CD4-positive, alpha-beta T cell treated with Interleukin-21 for 1 hour (primary cell): ENCODE measurements around the gene SPATA13.
"Not testable (repeated sequence)": the region's sequence is repeated elsewhere in the genome, so short reads cannot be mapped to it uniquely, and the experiment has no call there.

ENCODE experiments used
- DNase-seq: peaks from one replicate; pipeline ENCODE4 v3.0.0-alpha.2; 2020

SPATA13 gene

DNA sequence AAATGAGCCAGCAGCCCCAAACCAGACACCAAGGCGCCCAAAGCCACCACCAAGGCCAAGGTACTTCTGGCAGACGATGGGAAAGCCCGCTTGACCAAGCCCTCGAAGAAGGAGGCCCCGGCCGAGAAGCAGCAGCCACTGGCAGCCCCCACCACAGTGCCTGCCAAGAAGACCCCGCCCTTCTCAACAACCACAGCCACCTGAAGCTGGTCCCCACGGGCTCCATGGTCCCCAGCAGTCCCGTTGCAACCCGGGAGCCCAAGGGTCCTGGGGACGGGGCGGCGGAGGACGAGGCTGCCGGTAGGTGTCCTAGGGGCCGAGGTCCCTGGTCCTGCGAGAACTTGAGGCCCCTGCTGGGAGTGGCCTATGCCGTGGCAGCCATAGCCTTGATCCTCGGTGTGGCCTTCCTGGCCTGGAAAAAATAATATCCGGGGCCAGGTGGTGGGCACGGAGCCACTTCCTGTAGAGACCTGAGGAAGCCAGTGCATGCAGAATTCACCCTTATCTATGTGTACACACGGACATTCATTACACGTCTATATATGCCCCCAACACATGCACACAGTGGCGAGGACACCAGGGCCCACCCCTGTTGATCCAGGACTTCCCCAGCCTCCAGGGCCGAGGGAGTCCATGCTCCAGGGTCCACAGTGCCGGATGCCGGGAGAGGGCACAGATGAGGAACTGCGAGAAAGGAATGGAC is 162.7 kb downstream of the SPATA13 start:
- DNase-seq: no peak

DNA sequence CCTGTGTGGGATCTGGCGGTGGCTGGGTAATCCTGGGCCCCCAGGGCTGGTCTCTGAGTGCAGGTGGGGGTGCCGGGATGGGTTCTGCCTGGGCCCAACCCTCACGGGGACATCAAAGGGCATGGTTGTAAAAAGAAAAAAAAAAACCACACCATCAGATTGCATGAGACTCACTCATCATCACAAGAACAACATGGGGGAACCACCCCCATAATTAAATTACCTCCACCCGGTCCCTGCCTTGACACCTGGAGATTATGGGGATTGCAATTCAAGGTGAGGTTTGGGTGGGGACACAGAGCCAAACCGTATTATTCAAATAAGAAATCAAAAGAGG is 163.2 kb downstream of the SPATA13 start:
- DNase-seq: no peak

DNA sequence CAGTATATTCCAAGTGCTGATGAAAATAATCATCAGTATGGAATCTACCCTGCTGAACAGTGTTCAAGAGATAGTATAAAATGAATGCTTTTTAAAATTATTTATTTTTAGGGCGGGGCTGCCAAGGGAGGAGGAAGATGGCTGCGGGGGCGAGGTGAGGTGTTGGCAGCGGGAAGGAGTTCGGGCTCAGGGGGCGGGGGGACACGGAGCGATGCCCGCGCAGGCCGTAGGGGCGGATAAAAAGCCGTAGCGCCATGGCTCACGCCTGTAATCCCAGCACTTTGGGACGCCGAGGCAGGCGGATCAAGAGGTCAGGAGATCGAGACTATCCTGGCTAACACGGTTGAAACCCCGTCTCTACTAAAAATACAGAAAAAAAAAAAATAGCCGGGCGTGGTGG is 167.1 kb downstream of the SPATA13 start:
- DNase-seq: not testable (repeated sequence)

DNA sequence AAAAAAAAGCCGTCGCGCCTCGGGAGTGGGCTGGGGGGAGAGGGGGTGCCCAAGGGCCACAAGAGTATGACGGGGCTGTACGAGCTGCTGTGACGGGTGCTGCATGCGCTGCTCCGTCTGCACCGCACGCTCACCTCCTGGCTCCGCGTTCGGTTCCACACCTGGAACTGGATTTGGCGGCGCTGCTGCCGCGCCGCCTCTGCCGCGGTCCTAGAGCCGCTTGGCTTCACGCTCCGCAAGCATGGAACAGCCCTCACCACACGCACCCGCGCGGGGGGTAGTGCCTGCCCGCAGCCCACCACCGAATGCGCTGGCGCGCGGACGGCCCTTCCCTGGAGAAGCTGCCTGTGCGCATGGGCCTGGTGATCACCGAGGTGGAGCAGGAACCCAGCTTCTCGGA is 167.6 kb downstream of the SPATA13 start:
- no peak for DNase-seq

DNA sequence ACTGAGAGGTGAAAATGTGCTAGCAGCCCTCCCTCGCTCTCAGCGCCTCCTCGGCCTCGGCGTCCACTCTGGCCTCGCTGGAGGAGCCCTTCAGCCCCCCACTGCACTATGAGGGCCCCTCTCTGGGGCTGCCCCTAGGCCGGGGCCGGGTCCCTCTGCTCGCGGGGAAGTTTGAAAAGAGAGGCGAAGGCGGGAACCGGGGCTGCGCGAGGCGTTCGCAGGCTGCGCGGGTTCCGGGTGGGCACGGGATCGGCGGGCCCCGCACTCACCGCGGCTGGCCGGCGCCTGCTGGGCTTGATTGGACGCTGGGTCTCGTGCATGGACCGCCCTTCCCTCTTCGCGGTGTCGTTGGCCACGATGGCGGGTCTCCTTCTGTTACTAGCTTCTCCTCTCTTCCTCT is 178.2 kb downstream of the SPATA13 start:
- DNase-seq: no peak

GRCh38 chr13:24339937-24340607 is 179.6 kb downstream of the SPATA13 start:
- no peak for DNase-seq

DNA sequence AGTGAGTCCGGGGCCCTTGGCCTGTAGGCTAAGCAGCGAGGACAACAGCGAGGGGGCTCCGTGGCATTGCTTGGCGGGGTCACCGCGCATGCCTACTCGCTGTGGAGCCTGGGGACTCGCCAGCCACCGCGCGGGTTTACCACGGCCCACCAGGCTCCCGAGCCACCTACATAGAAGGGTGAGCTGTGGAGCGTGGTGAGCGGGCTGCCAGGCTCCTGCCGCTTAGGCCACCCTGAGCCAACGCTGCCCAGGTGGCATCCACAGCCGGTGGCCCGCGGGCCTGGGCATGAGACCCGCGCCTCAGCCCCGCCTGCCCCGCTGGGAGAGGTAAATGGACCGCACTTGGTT is 180.1 kb downstream of the SPATA13 start:
- DNase-seq: no peak

DNA sequence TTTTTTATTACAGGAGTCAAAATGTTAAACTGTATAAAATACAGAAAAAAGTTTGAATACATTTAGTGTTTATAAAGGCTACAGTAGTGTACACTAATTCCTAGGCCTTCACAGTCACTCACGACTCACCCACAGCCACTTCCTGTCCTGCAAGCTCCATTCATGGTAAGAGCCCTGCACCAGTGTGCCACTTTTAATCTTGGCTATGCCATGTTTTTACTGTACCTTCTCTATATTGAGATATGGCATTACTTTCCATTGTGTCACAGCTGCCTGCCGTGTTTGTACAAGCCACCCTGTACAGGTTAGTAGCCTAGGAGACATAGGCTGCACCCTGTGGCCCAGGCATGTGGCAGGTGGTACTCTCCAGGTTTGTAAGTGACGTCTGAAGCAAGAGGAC is 180.9 kb downstream of the SPATA13 start:
- DNase-seq: no peak

GRCh38 chr13:24348385-24348784 is 187.9 kb downstream of the SPATA13 start:
- DNase-seq: no peak

- no peak for DNase-seq
Observed at GRCh38 chr13:24348797-24349515, 188.4 kb downstream of the SPATA13 start.

DNA sequence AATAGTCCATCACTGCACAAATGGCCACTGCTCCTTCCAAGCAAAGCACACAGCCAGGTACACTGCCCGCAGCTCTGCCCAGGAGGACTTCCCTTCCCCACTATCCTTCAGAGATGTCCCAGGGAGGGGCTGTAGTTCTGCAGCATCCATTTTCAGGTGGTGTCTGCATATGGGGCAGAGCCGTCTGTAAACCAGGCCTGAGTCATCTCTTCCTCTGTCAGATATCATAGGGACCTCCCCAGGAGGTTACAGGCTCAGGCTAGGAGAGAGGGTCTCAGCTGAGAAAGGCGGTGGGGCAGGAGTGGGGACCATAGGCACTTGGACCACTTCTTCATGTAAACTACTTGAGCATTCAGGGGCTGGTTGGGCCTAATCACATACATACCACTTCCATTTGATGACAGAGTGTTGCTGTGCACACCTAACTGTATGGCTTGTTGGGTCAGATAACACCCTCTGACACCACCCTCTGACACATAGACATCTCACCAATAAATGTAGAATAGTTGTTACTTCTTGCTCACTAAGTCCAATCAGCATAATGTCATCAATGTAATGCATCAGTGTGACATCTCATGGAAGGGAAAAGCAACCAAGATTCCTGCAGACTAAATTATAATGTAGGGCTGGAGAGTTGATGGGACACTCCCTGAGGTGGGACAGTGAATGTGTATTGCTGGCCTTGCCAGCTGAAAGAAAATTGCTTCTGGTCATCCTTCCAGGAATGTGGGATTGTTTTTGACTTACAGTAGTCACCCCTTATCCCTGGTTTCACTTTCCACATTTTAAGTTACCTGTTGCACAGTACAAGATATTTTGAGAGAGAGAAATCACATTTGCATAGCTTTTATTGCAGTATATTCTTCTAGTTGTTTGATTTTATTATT is 189.5 kb downstream of the SPATA13 start:
- not testable (repeated sequence) for DNase-seq

- DNase-seq: no peak
Observed at GRCh38 chr13:24351423-24351822, 190.9 kb downstream of the SPATA13 start.

- DNase-seq: no peak
Observed at GRCh38 chr13:24353736-24354135, 193.2 kb downstream of the SPATA13 start.

DNA sequence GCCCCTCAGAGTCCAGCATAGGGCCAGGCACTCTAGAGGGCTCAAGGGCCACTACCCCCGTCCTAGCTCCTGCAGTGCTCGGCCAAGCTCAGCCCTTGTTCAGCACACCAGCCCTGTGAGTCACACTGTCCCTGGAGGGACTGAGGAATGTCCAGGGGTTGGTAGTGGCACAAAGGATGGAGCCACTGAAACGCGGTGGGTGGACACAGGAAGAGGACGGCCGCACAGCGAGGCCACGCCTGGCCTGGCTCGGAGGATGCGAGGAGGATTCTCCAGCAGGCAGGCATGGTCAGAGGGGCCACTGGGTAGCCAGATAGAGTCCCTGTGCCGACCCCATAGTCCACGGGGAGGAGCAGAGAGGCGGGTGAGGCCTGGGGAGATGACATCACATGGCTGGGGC is 194.6 kb downstream of the SPATA13 start:
- no peak for DNase-seq

- no peak for DNase-seq
Observed at GRCh38 chr13:24356270-24356669, 195.8 kb downstream of the SPATA13 start.
